GM19467 (cell line): ENCODE measurements around the gene HARS1.
"Not testable (repeated sequence)": the region's sequence is repeated elsewhere in the genome, so short reads cannot be mapped to it uniquely, and the experiment has no call there.

Source experiments
- ATAC-seq: cut with Tn5 transposase; IDR thresholded peaks from one replicate; pipeline ENCODE4 v1.9.1; 2021; ENCODE audit warnings: mild to moderate bottlenecking, moderate library complexity; ENCODE audit not compliant: unreplicated experiment

The HARS1 gene

DNA sequence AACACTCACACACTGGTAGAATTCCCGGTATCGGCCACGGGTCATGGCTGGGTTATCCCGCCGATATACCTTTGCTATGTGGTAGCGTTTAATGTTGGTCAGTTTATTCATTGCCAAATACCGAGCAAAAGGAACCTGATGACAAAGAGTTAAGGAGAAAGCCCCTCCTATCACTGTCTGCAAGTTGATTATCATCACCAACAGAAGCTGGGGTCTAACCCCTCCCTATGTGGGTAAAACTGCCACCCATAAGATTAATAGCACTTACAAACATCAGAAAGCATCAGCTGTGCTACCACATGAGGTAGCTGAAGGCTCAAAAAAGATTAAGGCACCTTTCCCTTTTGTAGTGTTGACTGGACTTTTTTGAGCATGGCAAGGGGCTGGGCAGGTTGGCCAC, 12.2 kb downstream of the HARS1 start:
- no peak for ATAC-seq

GRCh38 chr5:140677947-140678346, 13.2 kb downstream of the HARS1 start:
- peak; percentile 67 for ATAC-seq

- no peak for ATAC-seq
These were observed 16.5 kb downstream of the HARS1 start for GRCh38 chr5:140674629-140675028.

DNA sequence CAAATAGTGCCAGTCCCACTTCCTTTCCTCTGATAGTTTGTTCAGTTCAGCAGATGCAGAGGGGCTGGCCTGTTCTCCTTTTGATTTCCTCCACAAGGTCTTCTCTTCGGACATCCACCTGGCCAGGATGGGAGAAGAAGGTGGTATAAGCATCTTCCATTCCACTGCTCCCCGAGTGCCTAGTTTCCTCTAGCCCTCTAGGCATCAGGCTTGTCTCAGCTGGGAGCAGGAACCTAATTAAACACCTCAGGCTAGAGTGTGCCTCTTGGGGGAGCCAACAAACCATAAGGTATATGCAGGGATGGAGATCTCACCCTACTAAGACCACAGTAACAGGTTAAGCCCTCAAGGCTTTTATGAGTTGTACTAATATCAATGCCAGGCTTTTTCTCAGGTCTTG, 17.0 kb downstream of the HARS1 start:
- ATAC-seq = no peak

DNA sequence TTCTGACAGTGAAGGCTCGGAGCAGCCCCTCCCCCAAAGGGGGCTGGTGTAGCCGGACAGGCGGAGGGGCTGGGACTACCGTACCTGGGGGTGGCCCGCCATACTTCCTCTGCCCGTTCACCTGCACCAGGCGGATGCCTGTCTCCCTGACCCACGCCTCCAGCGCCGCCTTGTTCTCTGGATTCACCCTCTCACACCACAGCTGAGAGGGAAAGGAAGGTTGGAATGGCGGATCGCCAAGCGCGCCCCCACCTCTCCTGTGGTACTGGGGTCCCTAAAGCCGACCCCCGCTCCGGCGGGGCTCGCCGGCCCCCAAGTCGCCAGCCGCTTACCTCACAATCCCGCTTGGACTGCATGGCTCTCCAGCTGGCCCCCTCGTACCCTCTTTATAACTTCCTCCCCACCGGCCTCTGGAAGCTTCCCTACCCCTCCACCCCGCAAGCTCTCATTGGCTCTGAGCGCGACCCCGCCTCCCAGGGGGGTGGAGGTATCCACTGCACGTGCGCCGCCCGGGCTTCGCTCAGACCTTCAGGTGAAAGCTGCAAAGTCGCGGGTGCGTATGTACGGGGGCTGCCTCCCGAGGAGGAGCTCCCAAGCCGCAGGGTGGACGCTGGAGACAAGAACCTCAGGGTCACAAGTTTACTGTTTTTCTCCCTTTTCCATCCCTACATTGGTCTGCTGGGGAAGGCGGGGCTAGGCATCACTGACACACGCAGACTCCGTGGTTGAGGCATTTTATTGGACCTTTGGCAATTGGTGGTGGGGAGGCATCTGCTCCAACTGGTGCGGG, 17.8 kb downstream of the HARS1 start, which contains the start of gene DND1:
Gene DND1 (minus strand): TSS at position 390 of the 790 bp plus-strand sequence. CDS start 34 bp downstream, at position 356.
- ATAC-seq = no peak

- no peak for ATAC-seq
These were observed 18.5 kb downstream of the HARS1 start for GRCh38 chr5:140672455-140673186.

- ATAC-seq = no peak
These were observed 19.6 kb downstream of the HARS1 start for GRCh38 chr5:140671472-140672125.

GRCh38 chr5:140671035-140671434, 20.1 kb downstream of the HARS1 start:
- not testable (repeated sequence) for ATAC-seq

DNA sequence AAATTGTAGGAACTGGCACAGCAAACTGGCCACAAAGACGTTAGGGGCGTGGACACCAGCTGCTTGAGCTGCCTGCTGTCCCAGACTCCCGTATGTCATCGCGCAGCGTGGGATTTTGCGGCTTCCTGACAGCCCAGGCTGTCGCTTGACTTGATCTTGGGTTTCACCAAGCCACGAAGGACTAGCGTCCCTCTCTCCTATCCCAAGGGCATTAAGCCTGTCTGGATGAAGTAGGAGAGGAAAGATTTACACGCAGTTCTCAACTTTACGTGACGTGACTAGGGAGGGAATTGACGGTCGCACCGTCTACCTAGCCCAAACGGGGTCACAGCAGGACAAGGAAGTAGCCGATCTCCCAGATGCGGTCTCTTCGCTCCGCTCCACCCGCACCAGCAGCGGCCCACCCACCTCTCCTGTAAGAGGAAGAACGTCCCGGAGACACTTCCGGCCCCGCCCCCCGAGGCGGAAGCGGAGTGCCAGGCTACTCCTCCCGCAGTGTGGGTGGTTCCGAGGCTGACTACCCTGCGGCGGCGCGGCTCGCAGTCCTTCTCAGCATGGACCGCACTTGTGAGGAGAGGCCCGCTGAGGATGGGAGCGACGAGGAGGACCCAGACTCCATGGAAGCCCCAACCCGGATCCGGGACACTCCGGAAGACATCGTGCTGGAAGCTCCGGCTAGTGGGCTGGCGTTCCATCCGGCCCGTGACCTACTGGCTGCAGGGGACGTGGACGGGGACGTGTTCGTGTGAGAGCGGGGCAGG, 26.6 kb downstream of the HARS1 start, which contains the start of gene WDR55:
Gene WDR55 (plus strand): TSS at position 546 of the 761 bp plus-strand sequence. CDS start 9 bp downstream, at position 555.
- ATAC-seq = peak; percentile 95

GRCh38 chr5:140664030-140664358, 27.2 kb downstream of the HARS1 start:
- ATAC-seq = no peak

DNA sequence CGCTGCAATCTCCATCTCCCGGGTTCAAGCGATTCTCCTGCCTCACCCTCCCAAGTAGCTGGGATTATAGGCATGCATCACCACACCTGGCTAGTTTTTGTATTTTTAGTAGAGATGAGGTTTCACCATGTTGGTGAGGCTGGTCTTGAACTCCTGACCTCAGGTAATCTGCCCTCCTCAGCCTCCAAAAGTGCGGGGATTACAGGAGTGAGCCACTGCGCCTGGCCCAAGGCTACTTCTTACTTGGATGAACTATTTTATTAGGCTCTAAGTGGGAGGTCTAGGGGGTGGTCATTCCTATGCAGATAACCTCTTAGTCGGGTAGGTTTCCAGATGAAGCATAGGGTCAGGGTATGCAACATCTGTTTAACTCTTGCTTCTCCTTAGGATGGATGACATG, 30.8 kb downstream of the HARS1 start:
- not testable (repeated sequence) for ATAC-seq

DNA sequence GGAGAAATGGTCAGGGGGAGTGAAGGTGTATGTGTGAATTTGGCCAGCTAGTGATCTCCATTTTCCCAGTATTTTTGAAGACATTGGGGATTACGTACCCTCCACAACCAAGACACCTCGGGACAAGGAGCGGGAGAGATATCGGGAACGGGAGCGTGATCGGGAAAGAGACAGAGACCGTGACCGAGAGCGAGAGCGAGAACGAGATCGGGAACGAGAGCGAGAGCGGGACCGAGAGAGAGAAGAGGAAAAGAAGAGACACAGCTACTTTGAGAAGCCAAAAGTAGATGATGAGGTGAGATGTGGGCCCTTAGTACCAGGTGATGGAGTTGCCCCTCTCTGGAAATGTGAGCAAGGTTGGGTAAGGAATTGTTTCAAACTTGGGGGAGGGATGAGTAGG, 32.3 kb downstream of the HARS1 start:
- ATAC-seq = no peak

DNA sequence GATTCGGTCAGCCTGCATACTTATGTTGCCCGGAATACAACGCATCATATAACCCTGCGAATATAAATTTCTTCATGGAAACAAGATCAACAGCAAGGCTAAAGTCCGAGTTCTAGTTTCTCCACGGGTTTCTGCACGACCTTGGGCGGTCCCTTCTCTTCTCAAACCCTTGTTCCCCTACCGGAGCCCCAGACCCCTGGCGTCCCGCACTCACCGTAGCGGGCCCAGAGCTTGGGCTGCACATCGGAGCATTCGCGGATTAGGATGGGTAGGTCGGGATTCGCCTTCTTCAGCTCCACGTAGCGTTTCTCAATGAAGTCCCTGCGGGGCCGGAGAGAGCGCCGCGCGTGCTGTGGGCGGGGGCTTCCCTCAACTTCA, 44.1 kb downstream of the HARS1 start:
- ATAC-seq = no peak

- no peak for ATAC-seq
These were observed 48.5 kb downstream of the HARS1 start for GRCh38 chr5:140642718-140643117.

DNA sequence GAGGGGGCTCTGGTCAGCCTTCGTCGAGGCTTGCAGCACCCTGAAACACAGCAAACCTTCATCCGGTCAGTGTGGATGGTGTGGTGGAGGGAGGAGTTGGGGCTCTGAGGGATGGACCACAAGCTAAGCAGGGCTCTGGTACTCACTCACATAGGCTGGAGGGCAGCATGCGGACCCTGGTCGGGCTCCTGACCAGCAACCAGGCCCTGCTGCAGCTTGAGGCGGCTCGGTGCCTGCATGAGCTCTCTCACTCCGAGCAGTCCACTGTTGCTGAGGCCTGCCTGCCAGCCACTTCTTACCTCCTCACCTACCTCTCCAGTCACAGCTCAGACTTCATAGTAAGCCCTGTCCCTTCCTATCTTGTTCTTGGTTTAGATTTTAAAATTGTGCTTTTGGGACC, 49.5 kb downstream of the HARS1 start:
- no peak for ATAC-seq

GRCh38 chr5:140639148-140639981, 51.8 kb downstream of the HARS1 start, which contains the start of gene TMCO6:
Gene TMCO6, plus strand, starts transcription at chr5:140639451. Its CDS starts 77 bp downstream, at chr5:140639528.
- ATAC-seq = peak; percentile 95

- not testable (repeated sequence) for ATAC-seq
These were observed 52.3 kb downstream of the HARS1 start for GRCh38 chr5:140638898-140639147.

GRCh38 chr5:140637371-140638100, 53.6 kb downstream of the HARS1 start:
- no peak for ATAC-seq
